HEK293 (cell line): ENCODE measurements around the gene ALG3.

Experiments
- CTCF ChIP-seq: fragments of 450-650 bp; formaldehyde crosslinking; IDR thresholded peaks from 2 replicates; pipeline ENCODE4 v1.5.1; 2016; ENCODE audit warnings: missing biosample characterization, missing genetic modification characterization
- FEZF1 ChIP-seq: fragments of 450-650 bp; formaldehyde crosslinking; IDR thresholded peaks from 2 replicates; pipeline ENCODE4 v1.5.1; 2016; ENCODE audit warnings: missing biosample characterization, missing genetic modification characterization
- HIC1 ChIP-seq: fragments of 450-650 bp; formaldehyde crosslinking; IDR thresholded peaks from 2 replicates; pipeline ENCODE4 v1.5.1; 2016; ENCODE audit warnings: missing biosample characterization, missing genetic modification characterization
- MZF1 ChIP-seq: fragments of 450-650 bp; formaldehyde crosslinking; IDR thresholded peaks from 2 replicates; pipeline ENCODE4 v1.5.1; 2017; ENCODE audit warnings: missing biosample characterization, missing genetic modification characterization, borderline replicate concordance
- REPIN1 ChIP-seq: fragments of 450-650 bp; formaldehyde crosslinking; IDR thresholded peaks from 2 replicates; pipeline ENCODE4 v1.5.1; 2017; ENCODE audit warnings: missing biosample characterization, missing genetic modification characterization, low read depth
- YY2 ChIP-seq: fragments of 450-650 bp; formaldehyde crosslinking; IDR thresholded peaks from 2 replicates; pipeline ENCODE4 v1.5.1; 2016; ENCODE audit warnings: missing biosample characterization, missing genetic modification characterization
- ZBTB26 ChIP-seq: fragments of 450-650 bp; formaldehyde crosslinking; optimal IDR thresholded peaks from 2 replicates; pipeline ENCODE3; 2016; ENCODE audit warnings: missing biosample characterization, mild to moderate bottlenecking, missing genetic modification characterization
- ZBTB6 ChIP-seq: fragments of 450-650 bp; formaldehyde crosslinking; IDR thresholded peaks from 2 replicates; pipeline ENCODE4 v1.5.1; 2017; ENCODE audit warnings: missing biosample characterization, missing genetic modification characterization
- ZFHX2 ChIP-seq: fragments of 450-650 bp; formaldehyde crosslinking; conservative IDR thresholded peaks from 2 replicates; pipeline ENCODE4 v1.5.1; 2016; ENCODE audit warnings: missing biosample characterization, missing genetic modification characterization
- ZFP37 ChIP-seq: fragments of 450-650 bp; formaldehyde crosslinking; IDR thresholded peaks from 2 replicates; pipeline ENCODE4 v1.5.1; 2016; ENCODE audit warnings: missing biosample characterization, missing genetic modification characterization
- ZNF114 ChIP-seq: fragments of 450-650 bp; formaldehyde crosslinking; IDR thresholded peaks from 2 replicates; pipeline ENCODE4 v1.5.0; 2017; ENCODE audit warnings: missing biosample characterization, missing genetic modification characterization
- ZNF174 ChIP-seq: fragments of 450-650 bp; formaldehyde crosslinking; IDR thresholded peaks from 2 replicates; pipeline ENCODE4 v1.5.0; 2017; ENCODE audit warnings: missing biosample characterization, mild to moderate bottlenecking, missing genetic modification characterization
- ZNF175 ChIP-seq: fragments of 450-650 bp; formaldehyde crosslinking; IDR thresholded peaks from 2 replicates; pipeline ENCODE4 v1.5.1; 2016; ENCODE audit warnings: missing biosample characterization, missing genetic modification characterization
- ZNF239 ChIP-seq: fragments of 450-650 bp; formaldehyde crosslinking; IDR thresholded peaks from 2 replicates; pipeline ENCODE4 v1.5.1; 2016; ENCODE audit warnings: missing biosample characterization, missing genetic modification characterization
- ZNF514 ChIP-seq: fragments of 450-650 bp; formaldehyde crosslinking; IDR thresholded peaks from 2 replicates; pipeline ENCODE4 v1.5.1; 2016; ENCODE audit warnings: missing biosample characterization, missing genetic modification characterization
- ZNF544 ChIP-seq: fragments of 450-650 bp; formaldehyde crosslinking; IDR thresholded peaks from 2 replicates; pipeline ENCODE4 v1.5.0; 2017; ENCODE audit warnings: missing biosample characterization, missing genetic modification characterization
- ZNF610 ChIP-seq: fragments of 450-650 bp; formaldehyde crosslinking; IDR thresholded peaks from 2 replicates; pipeline ENCODE4 v1.5.1; 2016; ENCODE audit warnings: missing biosample characterization, missing genetic modification characterization, borderline replicate concordance
- ZNF629 ChIP-seq: fragments of 450-650 bp; formaldehyde crosslinking; IDR thresholded peaks from 2 replicates; pipeline ENCODE4 v1.5.1; 2017; ENCODE audit warnings: missing biosample characterization, missing genetic modification characterization
- ZNF664 ChIP-seq: fragments of 450-650 bp; formaldehyde crosslinking; IDR thresholded peaks from 2 replicates; pipeline ENCODE4 v1.5.1; 2016; ENCODE audit warnings: missing biosample characterization, missing genetic modification characterization
- TF ChIP-seq, protein P1 (sequence below): fragments of 450-650 bp; formaldehyde crosslinking; conservative IDR thresholded peaks from 2 replicates; pipeline ENCODE4 v1.5.1; 2016; ENCODE audit warnings: low read depth, missing biosample characterization, missing genetic modification characterization
- TF ChIP-seq, protein P2 (sequence below): fragments of 450-650 bp; formaldehyde crosslinking; IDR thresholded peaks from 2 replicates; pipeline ENCODE4 v1.5.1; 2016; ENCODE audit warnings: missing biosample characterization, missing genetic modification characterization
- TF ChIP-seq, protein P3 (sequence below): fragments of 450-650 bp; formaldehyde crosslinking; IDR thresholded peaks from 2 replicates; pipeline ENCODE4 v1.5.1; 2016; ENCODE audit warnings: missing biosample characterization, missing genetic modification characterization, borderline replicate concordance

Gene ALG3

GRCh38 chr3:184261854-184262763 lies 13.3 kb upstream of the ALG3 start (continued):
- TF ChIP-seq, protein P1, sequence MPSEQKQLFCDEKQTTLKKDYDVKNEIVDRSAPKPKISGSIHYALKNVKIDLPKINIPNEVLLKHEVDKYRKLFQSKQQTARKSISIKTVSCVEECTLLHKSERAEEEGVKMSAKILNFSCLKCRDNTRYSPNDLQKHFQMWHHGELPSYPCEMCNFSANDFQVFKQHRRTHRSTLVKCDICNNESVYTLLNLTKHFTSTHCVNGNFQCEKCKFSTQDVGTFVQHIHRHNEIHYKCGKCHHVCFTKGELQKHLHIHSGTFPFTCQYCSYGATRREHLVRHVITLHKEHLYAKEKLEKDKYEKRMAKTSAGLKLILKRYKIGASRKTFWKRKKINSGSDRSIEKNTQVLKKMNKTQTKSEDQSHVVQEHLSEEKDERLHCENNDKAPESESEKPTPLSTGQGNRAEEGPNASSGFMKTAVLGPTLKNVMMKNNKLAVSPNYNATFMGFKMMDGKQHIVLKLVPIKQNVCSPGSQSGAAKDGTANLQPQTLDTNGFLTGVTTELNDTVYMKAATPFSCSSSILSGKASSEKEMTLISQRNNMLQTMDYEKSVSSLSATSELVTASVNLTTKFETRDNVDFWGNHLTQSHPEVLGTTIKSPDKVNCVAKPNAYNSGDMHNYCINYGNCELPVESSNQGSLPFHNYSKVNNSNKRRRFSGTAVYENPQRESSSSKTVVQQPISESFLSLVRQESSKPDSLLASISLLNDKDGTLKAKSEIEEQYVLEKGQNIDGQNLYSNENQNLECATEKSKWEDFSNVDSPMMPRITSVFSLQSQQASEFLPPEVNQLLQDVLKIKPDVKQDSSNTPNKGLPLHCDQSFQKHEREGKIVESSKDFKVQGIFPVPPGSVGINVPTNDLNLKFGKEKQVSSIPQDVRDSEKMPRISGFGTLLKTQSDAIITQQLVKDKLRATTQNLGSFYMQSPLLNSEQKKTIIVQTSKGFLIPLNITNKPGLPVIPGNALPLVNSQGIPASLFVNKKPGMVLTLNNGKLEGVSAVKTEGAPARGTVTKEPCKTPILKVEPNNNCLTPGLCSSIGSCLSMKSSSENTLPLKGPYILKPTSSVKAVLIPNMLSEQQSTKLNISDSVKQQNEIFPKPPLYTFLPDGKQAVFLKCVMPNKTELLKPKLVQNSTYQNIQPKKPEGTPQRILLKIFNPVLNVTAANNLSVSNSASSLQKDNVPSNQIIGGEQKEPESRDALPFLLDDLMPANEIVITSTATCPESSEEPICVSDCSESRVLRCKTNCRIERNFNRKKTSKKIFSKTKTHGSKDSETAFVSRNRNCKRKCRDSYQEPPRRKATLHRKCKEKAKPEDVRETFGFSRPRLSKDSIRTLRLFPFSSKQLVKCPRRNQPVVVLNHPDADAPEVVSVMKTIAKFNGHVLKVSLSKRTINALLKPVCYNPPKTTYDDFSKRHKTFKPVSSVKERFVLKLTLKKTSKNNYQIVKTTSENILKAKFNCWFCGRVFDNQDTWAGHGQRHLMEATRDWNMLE (tag by site-specific recombination): no peak
- no peak for TF ChIP-seq ZNF544
- TF ChIP-seq CTCF (tag by site-specific recombination): no peak
- 0 out of 2 replicates have a peak, but pooled peaks have one; percentile 78 for TF ChIP-seq ZFP37
- TF ChIP-seq ZFHX2 (tag by site-specific recombination): peak; percentile 35
- TF ChIP-seq ZNF175: no peak
- no peak for TF ChIP-seq ZNF114 (tag by site-specific recombination)
- peak; percentile 53 for TF ChIP-seq ZBTB26 (tag by site-specific recombination)
- no peak for TF ChIP-seq ZNF514 (tag by site-specific recombination)
- TF ChIP-seq, protein P2, sequence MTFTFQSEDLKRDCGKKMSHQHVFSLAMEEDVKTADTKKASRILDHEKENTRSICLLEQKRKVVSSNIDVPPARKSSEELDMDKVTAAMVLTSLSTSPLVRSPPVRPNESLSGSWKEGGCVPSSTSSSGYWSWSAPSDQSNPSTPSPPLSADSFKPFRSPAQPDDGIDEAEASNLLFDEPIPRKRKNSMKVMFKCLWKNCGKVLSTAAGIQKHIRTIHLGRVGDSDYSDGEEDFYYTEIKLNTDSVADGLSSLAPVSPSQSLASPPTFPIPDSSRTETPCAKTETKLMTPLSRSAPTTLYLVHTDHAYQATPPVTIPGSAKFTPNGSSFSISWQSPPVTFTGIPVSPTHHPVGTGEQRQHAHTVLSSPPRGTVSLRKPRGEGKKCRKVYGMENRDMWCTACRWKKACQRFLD (tag by site-specific recombination): no peak
- TF ChIP-seq ZNF610 (tag by site-specific recombination): no peak
- TF ChIP-seq ZNF664: no peak
- TF ChIP-seq, protein P3, sequence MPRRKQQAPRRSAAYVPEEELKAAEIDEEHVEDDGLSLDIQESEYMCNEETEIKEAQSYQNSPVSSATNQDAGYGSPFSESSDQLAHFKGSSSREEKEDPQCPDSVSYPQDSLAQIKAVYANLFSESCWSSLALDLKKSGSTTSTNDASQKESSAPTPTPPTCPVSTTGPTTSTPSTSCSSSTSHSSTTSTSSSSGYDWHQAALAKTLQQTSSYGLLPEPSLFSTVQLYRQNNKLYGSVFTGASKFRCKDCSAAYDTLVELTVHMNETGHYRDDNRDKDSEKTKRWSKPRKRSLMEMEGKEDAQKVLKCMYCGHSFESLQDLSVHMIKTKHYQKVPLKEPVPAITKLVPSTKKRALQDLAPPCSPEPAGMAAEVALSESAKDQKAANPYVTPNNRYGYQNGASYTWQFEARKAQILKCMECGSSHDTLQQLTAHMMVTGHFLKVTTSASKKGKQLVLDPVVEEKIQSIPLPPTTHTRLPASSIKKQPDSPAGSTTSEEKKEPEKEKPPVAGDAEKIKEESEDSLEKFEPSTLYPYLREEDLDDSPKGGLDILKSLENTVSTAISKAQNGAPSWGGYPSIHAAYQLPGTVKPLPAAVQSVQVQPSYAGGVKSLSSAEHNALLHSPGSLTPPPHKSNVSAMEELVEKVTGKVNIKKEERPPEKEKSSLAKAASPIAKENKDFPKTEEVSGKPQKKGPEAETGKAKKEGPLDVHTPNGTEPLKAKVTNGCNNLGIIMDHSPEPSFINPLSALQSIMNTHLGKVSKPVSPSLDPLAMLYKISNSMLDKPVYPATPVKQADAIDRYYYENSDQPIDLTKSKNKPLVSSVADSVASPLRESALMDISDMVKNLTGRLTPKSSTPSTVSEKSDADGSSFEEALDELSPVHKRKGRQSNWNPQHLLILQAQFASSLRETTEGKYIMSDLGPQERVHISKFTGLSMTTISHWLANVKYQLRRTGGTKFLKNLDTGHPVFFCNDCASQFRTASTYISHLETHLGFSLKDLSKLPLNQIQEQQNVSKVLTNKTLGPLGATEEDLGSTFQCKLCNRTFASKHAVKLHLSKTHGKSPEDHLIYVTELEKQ (tag by site-specific recombination): no peak
- TF ChIP-seq ZNF239 (tag by site-specific recombination): no peak
- TF ChIP-seq HIC1 (tag by site-specific recombination): peak; percentile 82; the same call in 1 of the 2 replicates
- TF ChIP-seq ZNF629 (tag by site-specific recombination): 0 out of 2 replicates have a peak, but pooled peaks have one; percentile 19
- TF ChIP-seq MZF1 (tag by site-specific recombination): no peak
- TF ChIP-seq REPIN1: no peak
- no peak for TF ChIP-seq ZNF174
- TF ChIP-seq FEZF1: no peak; the same call in 1 of the 2 replicates
- no peak for TF ChIP-seq ZBTB6 (tag by site-specific recombination)
- no peak for TF ChIP-seq YY2 (tag by site-specific recombination)
